Body of pancreas (tissue), 4 donors: Measurements from ENCODE around the gene TSPAN10.
A peak's percentile ranks its signal among the peaks of the same experiment; 100 is the strongest.

ENCODE experiments used
- CTCF ChIP-seq, 7 experiments: fragments of 450-650 bp in 4 of 7; fragments of 200-600 bp in 3 of 7; sonication (generic) in 3 of 7; IDR thresholded peaks; one replicate each; pipeline ENCODE4 v1.5.1; 2016 to 2019; ENCODE audit warnings: antibody characterized with exemption in 7 of 7
- POLR2A ChIP-seq, 3 donors: fragments of 450-650 bp; IDR thresholded peaks; one replicate each; pipeline ENCODE4 v1.6.1; 2016; ENCODE audit warnings: antibody characterized with exemption in 3 of 3, mild to moderate bottlenecking in 2 of 3

- TF ChIP-seq POLR2A (IDR thresholded peaks at IDR 0.05) (peak in 1 of 3 donors; percentile 2), CTCF (IDR thresholded peaks at IDR 0.05) (peak in 2 of 7 experiments; percentile 13 to 16)
These were observed 15.4 kb upstream of the TSPAN10 start for GRCh38 chr17:81621494-81622130.
